ENCODE data around the gene TCEANC2.

DNA sequence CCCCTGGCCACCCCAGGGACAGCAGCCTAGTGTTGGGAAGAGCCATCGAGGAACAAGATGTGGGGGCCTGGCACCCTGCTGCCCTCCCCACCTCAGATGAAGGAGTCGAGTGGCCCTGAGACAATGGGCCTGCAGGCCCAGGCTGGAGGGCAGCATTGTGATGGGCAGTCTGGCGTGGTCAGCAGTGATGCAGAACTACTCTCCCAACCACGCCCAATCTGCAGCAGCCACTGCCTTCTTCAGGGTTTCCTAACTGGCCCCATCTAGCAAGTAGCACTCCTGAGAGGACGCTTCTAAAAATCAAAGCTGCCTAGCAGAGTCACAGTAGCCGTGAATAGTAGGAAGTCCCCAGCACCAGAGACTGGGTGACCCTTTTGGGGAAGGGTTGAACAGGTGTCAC is 80.9 kb downstream of the TCEANC2 start:
- TF ChIP-seq YY1 (IDR thresholded peaks at IDR 0.05; ENCODE audit: insufficient read depth, insufficient read length) (no peak), SUZ12 (IDR thresholded peaks at IDR 0.05; ENCODE audit: extremely low read depth, insufficient read depth, insufficient read length) (no peak), ZNF274 (IDR thresholded peaks at IDR 0.05; ENCODE audit: low read depth, low read length) (no peak)

All from NT2/D1 (cell line).